HEK293T (cell line): ENCODE data around the gene IGDCC3.
A peak's percentile ranks its signal among the peaks of the same experiment; 100 is the strongest.

Source experiments
- CTCF ChIA-PET: fragments of 350-600 bp; formaldehyde crosslinking; extraction: SDS; loops from one replicate; lab custom pipeline; 2021; ENCODE audit warnings: antibody characterized with exemption, inconsistent platforms; lab: Yijun Ruan, JAX
- POLR2A ChIA-PET: fragments of 350-600 bp; formaldehyde crosslinking; extraction: SDS; loops from one replicate; lab custom pipeline; 2020; ENCODE audit warnings: antibody characterized with exemption, inconsistent platforms; lab: Yijun Ruan, JAX
- DNase-seq: peaks from one replicate; pipeline ENCODE4 v3.0.0; 2012; ENCODE audit warnings: mixed read lengths; ENCODE audit errors: extremely low spot score
- ARNT ChIP-seq: fragments of 450-650 bp; IDR thresholded peaks from 2 replicates; pipeline ENCODE4 v1.6.1; 2017; ENCODE audit warnings: mild to moderate bottlenecking
- BHLHE40 ChIP-seq: fragments of 450-650 bp; IDR thresholded peaks from 2 replicates; pipeline ENCODE4 v1.6.1; 2016; ENCODE audit warnings: mild to moderate bottlenecking, moderate library complexity, borderline replicate concordance
- CTBP1 ChIP-seq: fragments of 450-650 bp; IDR thresholded peaks from 2 replicates; pipeline ENCODE4 v1.6.1; 2016; ENCODE audit warnings: borderline replicate concordance
- ELF4 ChIP-seq: fragments of 450-650 bp; IDR thresholded peaks from 2 replicates; pipeline ENCODE4 v1.6.1; 2017; ENCODE audit warnings: antibody characterized with exemption
- FOXA1 ChIP-seq: fragments of 450-650 bp; IDR thresholded peaks from 2 replicates; pipeline ENCODE4 v1.6.1; 2016; ENCODE audit warnings: mild to moderate bottlenecking
- FOXK2 ChIP-seq: fragments of 450-650 bp; IDR thresholded peaks from 2 replicates; pipeline ENCODE4 v1.6.1; 2016; ENCODE audit warnings: mild to moderate bottlenecking
- FOXM1 ChIP-seq: fragments of 450-650 bp; IDR thresholded peaks from 2 replicates; pipeline ENCODE4 v1.6.1; 2017; ENCODE audit warnings: mild to moderate bottlenecking, borderline replicate concordance
- HDGF ChIP-seq: fragments of 450-650 bp; IDR thresholded peaks from 2 replicates; pipeline ENCODE4 v1.6.1; 2017; ENCODE audit warnings: antibody characterized with exemption, borderline replicate concordance
- L3MBTL2 ChIP-seq: fragments of 450-650 bp; conservative IDR thresholded peaks from 2 replicates; pipeline ENCODE4 v1.6.1; 2016; ENCODE audit warnings: mild to moderate bottlenecking
- LEF1 ChIP-seq: fragments of 450-650 bp; IDR thresholded peaks from 2 replicates; pipeline ENCODE4 v1.6.1; 2017; ENCODE audit warnings: mild to moderate bottlenecking, borderline replicate concordance
- NFRKB ChIP-seq: fragments of 450-650 bp; IDR thresholded peaks from 2 replicates; pipeline ENCODE4 v1.6.1; 2016; ENCODE audit warnings: mild to moderate bottlenecking, moderate library complexity
- PKNOX1 ChIP-seq: fragments of 450-650 bp; IDR thresholded peaks from 2 replicates; pipeline ENCODE4 v1.6.1; 2016
- SP1 ChIP-seq: fragments of 450-650 bp; IDR thresholded peaks from 2 replicates; pipeline ENCODE4 v1.6.1; 2017
- SUZ12 ChIP-seq: fragments of 450-650 bp; IDR thresholded peaks from 2 replicates; pipeline ENCODE4 v1.6.1; 2016; ENCODE audit warnings: mild to moderate bottlenecking
- TARDBP ChIP-seq: fragments of 450-650 bp; IDR thresholded peaks from 2 replicates; pipeline ENCODE4 v1.6.1; 2016
- ZNF384 ChIP-seq: fragments of 450-650 bp; IDR thresholded peaks from 2 replicates; pipeline ENCODE4 v1.6.1; 2016

The IGDCC3 gene

GRCh38 chr15:65377976-65378366, at the start of gene IGDCC3:
Gene IGDCC3, minus strand, starts transcription at chr15:65378002. Its CDS starts 214 bp downstream, at chr15:65377788.
- ChIA-PET CTCF (interaction anchor here (0.5 to 1.7 kb wide), 2 partner anchors 27 to 59 kb away, joined by 3 to 9 read pairs; no protein-coding TSS in a partner anchor), POLR2A (interaction anchor here (0.9 to 4.0 kb wide), 3 partner anchors 14 to 73 kb away, joined by 3 to 24 read pairs (median 3); partner anchors contain the start of gene RNU5B-1)
- TF ChIP-seq ZNF384 (no peak), CTBP1 (no peak), ARNT (no peak), ELF4 (no peak), SUZ12 (no peak), SP1 (no peak), FOXK2 (no peak)
- peak; percentile 56 for DNase-seq

GRCh38 chr15:65426216-65426853, 48.5 kb upstream of the IGDCC3 start:
- DNase-seq, result no peak
- ChIA-PET CTCF (no interaction called here), POLR2A (interaction anchor here (2.5 kb wide), 1 partner anchor 13 kb away, joined by 6 read pairs; no protein-coding TSS in a partner anchor)
- TF ChIP-seq L3MBTL2 (no peak), FOXK2 (no peak)

- ChIA-PET CTCF (no interaction called here), POLR2A (no interaction called here)
- TF ChIP-seq CTBP1 (no peak), FOXA1 (no peak), SP1 (no peak), ELF4 (no peak), NFRKB (no peak), ZNF384 (no peak), TARDBP (no peak), L3MBTL2 (no peak), BHLHE40 (no peak), HDGF (no peak), SUZ12 (no peak), FOXM1 (no peak), ARNT (no peak), PKNOX1 (no peak), FOXK2 (no peak), LEF1 (no peak)
- no peak for DNase-seq
These were observed 46.9 kb upstream of the IGDCC3 start for GRCh38 chr15:65424683-65425082.

GRCh38 chr15:65423976-65424679, 46.3 kb upstream of the IGDCC3 start:
- ChIA-PET POLR2A (no interaction called here), CTCF (no interaction called here)

GRCh38 chr15:65423150-65423975, 45.6 kb upstream of the IGDCC3 start:
- CTCF ChIA-PET, result no interaction called here
- no peak for DNase-seq
- no peak for TF ChIP-seq BHLHE40
- TF ChIP-seq FOXM1, result no peak
- TF ChIP-seq TARDBP, result no peak
- no peak for TF ChIP-seq ARNT
- TF ChIP-seq PKNOX1, result no peak
- TF ChIP-seq SUZ12, result no peak
- no peak for TF ChIP-seq FOXA1
- no peak for TF ChIP-seq HDGF
- no peak for TF ChIP-seq L3MBTL2
- TF ChIP-seq ZNF384, result no peak
- TF ChIP-seq FOXK2, result no peak
- no peak for TF ChIP-seq CTBP1
- no peak for TF ChIP-seq SP1
- no peak for TF ChIP-seq NFRKB
- POLR2A ChIA-PET, result interaction anchor here (1.6 to 3.2 kb wide), 2 partner anchors 11 to 24 kb away, joined by 3 to 17 read pairs; no protein-coding TSS in a partner anchor

More at GRCh38 chr15:65423976-65424679, 46.3 kb upstream of the IGDCC3 start:
- no peak for DNase-seq
- TF ChIP-seq SP1, result no peak

- POLR2A ChIA-PET, result interaction anchor here (0.8 to 3.2 kb wide), 25 partner anchors 9 to 411 kb away, joined by 3 to 28 read pairs (median 5); partner anchors contain the start of genes DPP8, HACD3, INTS14 and PARP16
- TF ChIP-seq FOXA1 (no peak), ZNF384 (no peak), FOXK2 (no peak), SUZ12 (no peak), ELF4 (no peak), BHLHE40 (no peak), HDGF (no peak), ARNT (no peak), PKNOX1 (no peak), SP1 (no peak), CTBP1 (no peak), NFRKB (no peak), L3MBTL2 (no peak), TARDBP (no peak), LEF1 (no peak)
- CTCF ChIA-PET, result interaction anchor here (0.9 to 1.9 kb wide), 4 partner anchors 13 to 23 kb away, joined by 4 to 6 read pairs (median 5); no protein-coding TSS in a partner anchor
- peak; percentile 58 for DNase-seq
These were observed 43.8 kb upstream of the IGDCC3 start for GRCh38 chr15:65421360-65422215.
